Naive B cell (primary cell): ENCODE results near the gene TFR2. TPM values are rescaled to one million over a fixed set of nuclear protein-coding genes. Genes with fewer than 3 reads are reported as not detected.
A peak's percentile ranks its signal among the peaks of the same experiment; 100 is the strongest.

Experiments used
- ATAC-seq, 2 donors: fragments of 150-1000 bp; cut with Tn5 transposase; 2 replicates each; pipeline ENCODE4 v1.10.0; 2021; ENCODE audit warnings: low read depth in 2 of 2, mild to moderate bottlenecking in 2 of 2, moderate library complexity in 2 of 2
- DNase-seq: peaks from one replicate; pipeline ENCODE4 v3.0.0; 2022
- H3K27ac Mint-ChIP-seq, 6 donors: one replicate each; pipeline ENCODE4 v1.8.0; 2020 to 2022; ENCODE audit warnings: mild to moderate bottlenecking in 6 of 6, mixed read lengths in 6 of 6, moderate library complexity in 5 of 6, inconsistent platforms in 2 of 6
- H3K27me3 Mint-ChIP-seq, 3 donors: one replicate each; pipeline ENCODE4 v1.8.0; 2021 to 2022; ENCODE audit warnings: mixed read lengths in 3 of 3, mild to moderate bottlenecking in 1 of 3
- H3K36me3 Mint-ChIP-seq, 2 donors: one replicate each; pipeline ENCODE4 v1.8.0; 2020 to 2022; ENCODE audit warnings: mixed read lengths in 2 of 2, inconsistent platforms in 1 of 2, mild to moderate bottlenecking in 1 of 2
- H3K4me1 Mint-ChIP-seq, 3 donors: one replicate each; pipeline ENCODE4 v1.8.0; 2020 to 2022; ENCODE audit warnings: mixed read lengths in 3 of 3, inconsistent platforms in 1 of 3, mild to moderate bottlenecking in 1 of 3, moderate library complexity in 1 of 3
- H3K4me3 Mint-ChIP-seq, 8 donors: one replicate each; pipeline ENCODE4 v1.8.0; 2020 to 2022; ENCODE audit warnings: mild to moderate bottlenecking in 8 of 8, mixed read lengths in 8 of 8, moderate library complexity in 8 of 8, inconsistent platforms in 2 of 8
- H3K9me3 Mint-ChIP-seq, 7 donors: one replicate each; pipeline ENCODE4 v1.8.0; 2020 to 2022; ENCODE audit warnings: mixed read lengths in 7 of 7, mild to moderate bottlenecking in 5 of 7, inconsistent platforms in 2 of 7, moderate library complexity in 1 of 7
- polyA plus RNA-seq, 6 donors: library from polyadenylated mRNA; unstranded; fragments of 300-500 nt; fragmentation: Illumina TruSeq; gene quantifications; one replicate each; pipeline ENCODE4 v1.2.3, GENCODE V29; 2021; ENCODE audit warnings: low read depth in 6 of 6

Gene TFR2
- polyA plus RNA-seq, 6 donors from 2014 or later: 0.58 to 1.3 (median 0.65) TPM; not detected in 2

- Mint-ChIP-seq H3K9me3 (peaks cover 0 to 3% (median 0%) of the 10 kb centered on the region in 7 donors), H3K36me3 (peaks cover 0 to 10% of the 10 kb centered on the region in 2 donors), H3K4me3 (peak within 1 kb of the TSS in 1 of 8 donors; percentile 47), H3K4me1 (peaks cover 0 to 7% (median 5%) of the 10 kb centered on the region in 3 donors), H3K27me3 (peaks cover 34 to 71% (median 52%) of the 10 kb centered on the region in 3 donors), H3K27ac (peak within 1 kb of the TSS in 1 of 6 donors; percentile 51)
- no peak for DNase-seq
- peak; percentile 48 to 56 for ATAC-seq
These were observed 14.7 kb upstream of the TFR2 start, which contains the start of gene ACTL6B for GRCh38 chr7:100655908-100656674. TSS of gene ACTL6B (minus strand) at chr7:100656448. CDS start at chr7:100656354, 94 bp downstream.

- Mint-ChIP-seq H3K4me1 (peaks cover 0 to 7% (median 5%) of the 10 kb centered on the region in 3 donors), H3K27me3 (peaks cover 40 to 67% (median 60%) of the 10 kb centered on the region in 3 donors), H3K36me3 (peaks cover 3 to 10% of the 10 kb centered on the region in 2 donors), H3K4me3 (peak overlapping the region in 1 of 8 donors; percentile 47), H3K27ac (peak overlapping the region in 1 of 6 donors; percentile 66), H3K9me3 (peaks cover 0 to 3% (median 0%) of the 10 kb centered on the region in 7 donors)
- no peak for DNase-seq
- ATAC-seq: no peak
These were observed 13.8 kb upstream of the TFR2 start for GRCh38 chr7:100654908-100655831.

GRCh38 chr7:100649826-100650565, 8.6 kb upstream of the TFR2 start:
- H3K27me3 Mint-ChIP-seq: peaks cover 21 to 63% (median 62%) of the 10 kb centered on the region in 3 donors
- H3K4me1 Mint-ChIP-seq: peaks cover 0 to 6% (median 5%) of the 10 kb centered on the region in 3 donors
- no peak overlapping the region for H3K4me3 Mint-ChIP-seq
- peak overlapping the region in 2 of 6 donors; percentile 0 to 51 for H3K27ac Mint-ChIP-seq
- no peak for ATAC-seq
- peaks cover 4 to 8% of the 10 kb centered on the region in 2 donors for H3K36me3 Mint-ChIP-seq
- H3K9me3 Mint-ChIP-seq: peaks cover 0 to 2% (median 0%) of the 10 kb centered on the region in 7 donors
- no peak for DNase-seq

- Mint-ChIP-seq H3K36me3 (no peaks in the 10 kb centered on the region), H3K27me3 (peaks cover 0 to 44% (median 31%) of the 10 kb centered on the region in 3 donors), H3K4me3 (no peak overlapping the region), H3K27ac (peak overlapping the region in 1 of 6 donors; percentile 21), H3K4me1 (peaks cover 5 to 13% (median 10%) of the 10 kb centered on the region in 3 donors), H3K9me3 (no peaks in the 10 kb centered on the region)
- no peak for DNase-seq
- ATAC-seq: peak; percentile 92
These were observed 1.2 kb upstream of the TFR2 start for GRCh38 chr7:100642534-100642907.

- Mint-ChIP-seq H3K27me3 (peaks cover 0 to 39% (median 25%) of the 10 kb centered on the region in 3 donors), H3K4me1 (peaks cover 5 to 13% (median 10%) of the 10 kb centered on the region in 3 donors), H3K27ac (peak overlapping the region in 1 of 6 donors; percentile 21), H3K36me3 (no peaks in the 10 kb centered on the region), H3K4me3 (no peak overlapping the region), H3K9me3 (no peaks in the 10 kb centered on the region)
- ATAC-seq (no peak), DNase-seq (no peak)
These were observed 645 bp upstream of the TFR2 start for GRCh38 chr7:100641860-100642533.

GRCh38 chr7:100640517-100641440, 573 bp downstream of the TFR2 start:
- H3K4me3 Mint-ChIP-seq: no peak overlapping the region
- H3K27ac Mint-ChIP-seq: no peak overlapping the region

GRCh38 chr7:100639995-100640516, 1.3 kb downstream of the TFR2 start:
- Mint-ChIP-seq H3K36me3 (no peaks in the 10 kb centered on the region), H3K27me3 (peaks cover 0 to 20% (median 9%) of the 10 kb centered on the region in 3 donors), H3K9me3 (no peaks in the 10 kb centered on the region), H3K27ac (no peak overlapping the region), H3K4me3 (no peak overlapping the region), H3K4me1 (peaks cover 5 to 13% (median 10%) of the 10 kb centered on the region in 3 donors)
- DNase-seq (no peak), ATAC-seq (no peak)

More at GRCh38 chr7:100640517-100641440, 573 bp downstream of the TFR2 start:
- Mint-ChIP-seq H3K27me3 (peaks cover 0 to 27% (median 17%) of the 10 kb centered on the region in 3 donors), H3K36me3 (no peaks in the 10 kb centered on the region), H3K4me1 (peaks cover 5 to 13% (median 10%) of the 10 kb centered on the region in 3 donors), H3K9me3 (no peaks in the 10 kb centered on the region)
- ATAC-seq (no peak), DNase-seq (no peak)

- Mint-ChIP-seq H3K27ac (peak overlapping the region in 4 of 6 donors; percentile 26 to 90 (median 86)), H3K4me3 (peak overlapping the region; percentile 72 to 94 (median 88)), H3K9me3 (no peaks in the 10 kb centered on the region)
These were observed 8.2 kb downstream of the TFR2 start for GRCh38 chr7:100632951-100633717.

GRCh38 chr7:100630066-100630465, 11.3 kb downstream of the TFR2 start:
- DNase-seq (no peak), ATAC-seq (no peak)
- Mint-ChIP-seq H3K36me3 (no peaks in the 10 kb centered on the region), H3K4me1 (peaks cover 21 to 36% (median 33%) of the 10 kb centered on the region in 3 donors), H3K27me3 (no peaks in the 10 kb centered on the region), H3K9me3 (no peaks in the 10 kb centered on the region), H3K4me3 (peak overlapping the region in 1 of 8 donors; percentile 15), H3K27ac (peak overlapping the region in 2 of 6 donors; percentile 10 to 21)

More at GRCh38 chr7:100632951-100633717, 8.2 kb downstream of the TFR2 start:
- peaks cover 14 to 28% (median 21%) of the 10 kb centered on the region in 3 donors for H3K4me1 Mint-ChIP-seq
- DNase-seq (peak; percentile 42), ATAC-seq (peak; percentile 61 to 66)
- no peaks in the 10 kb centered on the region for H3K36me3 Mint-ChIP-seq
- no peaks in the 10 kb centered on the region for H3K27me3 Mint-ChIP-seq

- Mint-ChIP-seq H3K4me3 (peak overlapping the region in 1 of 8 donors; percentile 3), H3K4me1 (peaks cover 20 to 33% (median 31%) of the 10 kb centered on the region in 3 donors), H3K36me3 (no peaks in the 10 kb centered on the region), H3K27ac (no peak overlapping the region), H3K27me3 (no peaks in the 10 kb centered on the region), H3K9me3 (no peaks in the 10 kb centered on the region)
- ATAC-seq (no peak), DNase-seq (no peak)
These were observed 12.1 kb downstream of the TFR2 start for GRCh38 chr7:100629117-100629716.
